CD4-positive, alpha-beta T cell treated with Interferon alpha-2 for 1 hour (primary cell): ENCODE measurements around the gene TBC1D30.
"Not testable (repeated sequence)": the region's sequence is repeated elsewhere in the genome, so short reads cannot be mapped to it uniquely, and the experiment has no call there.

Experiments used
- DNase-seq, 2 donors: peaks; one replicate each; pipeline ENCODE4 v3.0.0-alpha.2; 2020 to 2022

TBC1D30 gene

GRCh38 chr12:64806593-64807460 lies 17.6 kb upstream of the TBC1D30 start:
- no peak for DNase-seq

- DNase-seq = no peak
Measured at GRCh38 chr12:64808110-64808509, 16.3 kb upstream of the TBC1D30 start.

- no peak for DNase-seq
Measured at GRCh38 chr12:64810831-64811230, 13.6 kb upstream of the TBC1D30 start.

GRCh38 chr12:64813723-64814122 lies 10.7 kb upstream of the TBC1D30 start:
- no peak for DNase-seq

- DNase-seq = no peak
Measured at GRCh38 chr12:64814432-64814831, 10.0 kb upstream of the TBC1D30 start.

- no peak for DNase-seq
Measured at GRCh38 chr12:64819816-64820402, 4.5 kb upstream of the TBC1D30 start.

- DNase-seq = no peak
Measured at GRCh38 chr12:64820593-64820992, 3.9 kb upstream of the TBC1D30 start.

GRCh38 chr12:64821116-64821630 lies 3.3 kb upstream of the TBC1D30 start:
- DNase-seq = no peak

- no peak for DNase-seq
Measured at GRCh38 chr12:64824130-64824499, 332 bp upstream of the TBC1D30 start.

- DNase-seq = no peak
Measured at GRCh38 chr12:64825143-64826021, 935 bp downstream of the TBC1D30 start.

- peak in 1 of 2 donors; percentile 32 for DNase-seq
Measured at GRCh38 chr12:64826234-64826633, 1.8 kb downstream of the TBC1D30 start.

GRCh38 chr12:64828713-64829112 lies 4.3 kb downstream of the TBC1D30 start:
- DNase-seq = no peak

GRCh38 chr12:64833928-64834327 lies 9.5 kb downstream of the TBC1D30 start:
- DNase-seq = no peak

- DNase-seq = no peak
Measured at GRCh38 chr12:64835901-64836300, 11.5 kb downstream of the TBC1D30 start.

GRCh38 chr12:64836856-64837255 lies 12.4 kb downstream of the TBC1D30 start:
- DNase-seq = no peak

GRCh38 chr12:64837427-64837826 lies 13.0 kb downstream of the TBC1D30 start:
- DNase-seq = no peak

- DNase-seq = no peak
Measured at GRCh38 chr12:64840119-64840518, 15.7 kb downstream of the TBC1D30 start.

GRCh38 chr12:64840949-64841717 lies 16.7 kb downstream of the TBC1D30 start:
- no peak for DNase-seq

GRCh38 chr12:64848409-64848808 lies 24.0 kb downstream of the TBC1D30 start:
- not testable (repeated sequence) for DNase-seq

GRCh38 chr12:64858882-64859605 lies 34.6 kb downstream of the TBC1D30 start:
- DNase-seq = no peak

- DNase-seq = no peak
Measured at GRCh38 chr12:64860446-64860998, 36.1 kb downstream of the TBC1D30 start.
